ENCODE measurements around the gene TCN1. TPM values are rescaled to one million over a fixed set of nuclear protein-coding genes. Genes with fewer than 3 reads are reported as not detected.

TCN1 gene
- total and polyA plus RNA-seq, 8 donors = 0.10 to 1.8 (median 0.35) TPM; not detected in 2

DNA sequence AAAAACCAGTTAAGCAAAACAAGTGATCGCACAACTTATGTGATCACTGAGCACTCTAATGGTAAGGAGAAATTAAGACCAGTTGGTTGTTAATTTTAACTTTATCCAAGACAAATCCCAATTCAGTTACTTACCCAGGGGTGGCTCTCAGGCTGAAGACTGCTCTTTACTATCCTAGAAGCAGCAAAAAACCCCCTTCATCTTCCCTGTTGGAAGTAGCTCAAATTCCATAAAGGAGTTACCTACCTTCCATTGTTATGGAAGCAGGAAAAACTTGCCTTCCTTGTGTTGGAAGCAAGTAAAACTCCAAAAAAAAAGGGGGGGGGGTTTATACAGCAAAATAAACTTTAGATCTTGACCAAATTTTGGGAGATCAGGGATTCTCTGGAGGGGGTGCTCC lies 50.5 kb downstream of the TCN1 start:
- no peak overlapping the region for H3K27ac ChIP-seq
- TF ChIP-seq, protein P1, sequence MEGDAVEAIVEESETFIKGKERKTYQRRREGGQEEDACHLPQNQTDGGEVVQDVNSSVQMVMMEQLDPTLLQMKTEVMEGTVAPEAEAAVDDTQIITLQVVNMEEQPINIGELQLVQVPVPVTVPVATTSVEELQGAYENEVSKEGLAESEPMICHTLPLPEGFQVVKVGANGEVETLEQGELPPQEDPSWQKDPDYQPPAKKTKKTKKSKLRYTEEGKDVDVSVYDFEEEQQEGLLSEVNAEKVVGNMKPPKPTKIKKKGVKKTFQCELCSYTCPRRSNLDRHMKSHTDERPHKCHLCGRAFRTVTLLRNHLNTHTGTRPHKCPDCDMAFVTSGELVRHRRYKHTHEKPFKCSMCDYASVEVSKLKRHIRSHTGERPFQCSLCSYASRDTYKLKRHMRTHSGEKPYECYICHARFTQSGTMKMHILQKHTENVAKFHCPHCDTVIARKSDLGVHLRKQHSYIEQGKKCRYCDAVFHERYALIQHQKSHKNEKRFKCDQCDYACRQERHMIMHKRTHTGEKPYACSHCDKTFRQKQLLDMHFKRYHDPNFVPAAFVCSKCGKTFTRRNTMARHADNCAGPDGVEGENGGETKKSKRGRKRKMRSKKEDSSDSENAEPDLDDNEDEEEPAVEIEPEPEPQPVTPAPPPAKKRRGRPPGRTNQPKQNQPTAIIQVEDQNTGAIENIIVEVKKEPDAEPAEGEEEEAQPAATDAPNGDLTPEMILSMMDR (IDR thresholded peaks at IDR 0.05) = no peak
- DNase-seq (no peak), ATAC-seq (no peak)
- H3K27me3 ChIP-seq = no peaks in the 10 kb centered on the region
- peaks cover 0 to 17% of the 10 kb centered on the region in 2 donors for H3K4me1 ChIP-seq
- H3K9me3 ChIP-seq = no peaks in the 10 kb centered on the region
- no peak overlapping the region for H3K4me3 ChIP-seq
- H3K36me3 ChIP-seq = no peaks in the 10 kb centered on the region
- intact Hi-C loops (cut with DNase I) = no loop called here

DNA sequence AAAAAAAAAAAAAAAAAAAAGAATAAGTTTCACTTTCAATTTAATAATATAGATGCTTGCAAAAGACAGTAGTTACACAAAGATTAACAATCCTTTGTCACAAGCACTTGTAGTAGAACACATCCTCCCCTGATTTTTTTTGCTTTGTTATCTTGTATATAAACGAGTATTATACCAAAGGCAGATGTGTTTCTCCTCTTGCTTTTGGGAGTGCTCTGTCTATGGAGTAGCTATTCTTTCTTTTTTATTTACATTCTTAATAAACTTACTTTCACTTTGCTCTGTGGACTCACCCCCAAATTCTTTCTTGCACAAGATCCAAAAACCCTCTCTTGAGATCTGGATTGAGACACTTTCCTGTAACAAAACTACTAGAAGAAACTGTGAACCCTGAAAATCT lies 52.3 kb downstream of the TCN1 start:
- H3K27ac ChIP-seq = peak overlapping the region in 1 of 2 donors; percentile 33
- TF ChIP-seq, protein P1 (IDR thresholded peaks at IDR 0.05) = no peak
- H3K4me1 ChIP-seq = peaks cover 4 to 31% of the 10 kb centered on the region in 2 donors
- H3K4me3 ChIP-seq = peak overlapping the region in 1 of 2 donors; percentile 14
- no peak for DNase-seq
- ATAC-seq = no peak
- no peaks in the 10 kb centered on the region for H3K9me3 ChIP-seq
- no peaks in the 10 kb centered on the region for H3K36me3 ChIP-seq
- H3K27me3 ChIP-seq = no peaks in the 10 kb centered on the region
- intact Hi-C loops (cut with DNase I) = no loop called here

DNA sequence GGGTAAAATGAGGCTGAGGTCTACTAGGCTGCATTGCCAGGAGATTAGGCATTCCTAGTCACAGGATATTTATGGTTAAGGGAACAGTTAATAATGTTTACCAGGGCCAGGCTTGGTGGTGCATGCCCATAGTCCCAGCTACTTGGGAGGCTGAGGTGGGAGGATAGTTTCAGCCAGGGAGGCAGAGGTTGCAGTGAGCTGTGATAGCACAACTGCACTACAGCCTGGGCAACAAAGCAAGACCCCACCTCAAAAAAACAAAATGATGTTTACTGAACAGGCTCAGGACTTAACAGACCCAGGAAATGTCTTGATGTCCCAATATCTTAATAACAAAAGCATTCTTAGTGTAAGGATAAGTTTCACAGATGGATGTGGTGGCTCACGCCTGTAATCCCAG lies 52.9 kb downstream of the TCN1 start:
- no peak for DNase-seq
- intact Hi-C loops (cut with DNase I) = no loop called here
- H3K27ac ChIP-seq = peak overlapping the region in 1 of 2 donors; percentile 33
- no peak for ATAC-seq
- H3K9me3 ChIP-seq = no peaks in the 10 kb centered on the region
- H3K4me1 ChIP-seq = peaks cover 4 to 34% of the 10 kb centered on the region in 2 donors
- H3K4me3 ChIP-seq = peak overlapping the region in 1 of 2 donors; percentile 14
- no peaks in the 10 kb centered on the region for H3K27me3 ChIP-seq
- H3K36me3 ChIP-seq = peaks cover 0 to 3% of the 10 kb centered on the region in 2 donors
- TF ChIP-seq, protein P1 (IDR thresholded peaks at IDR 0.05) = no peak

DNA sequence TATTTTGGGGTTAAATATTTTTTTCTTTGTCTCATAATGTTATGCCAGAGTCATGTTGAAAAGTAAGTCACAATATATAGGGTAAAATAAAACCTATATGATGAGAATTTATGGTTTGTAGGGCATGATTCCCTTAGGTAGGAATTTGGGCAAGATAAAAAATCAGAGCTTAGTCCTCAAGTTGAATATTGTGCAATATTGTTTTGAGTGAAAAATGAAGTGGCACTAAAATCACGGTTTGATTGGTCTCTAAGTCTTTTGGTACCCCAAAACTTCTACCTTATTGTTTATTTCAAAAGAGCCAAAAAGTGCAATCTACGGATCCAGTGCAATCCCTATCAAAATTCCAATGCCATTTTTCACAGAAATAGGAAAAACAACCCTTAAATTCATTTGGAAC lies 54.1 kb downstream of the TCN1 start:
- no peak for ATAC-seq
- TF ChIP-seq, protein P1 (IDR thresholded peaks at IDR 0.05) = no peak
- intact Hi-C loops (cut with DNase I) = no loop called here

DNA sequence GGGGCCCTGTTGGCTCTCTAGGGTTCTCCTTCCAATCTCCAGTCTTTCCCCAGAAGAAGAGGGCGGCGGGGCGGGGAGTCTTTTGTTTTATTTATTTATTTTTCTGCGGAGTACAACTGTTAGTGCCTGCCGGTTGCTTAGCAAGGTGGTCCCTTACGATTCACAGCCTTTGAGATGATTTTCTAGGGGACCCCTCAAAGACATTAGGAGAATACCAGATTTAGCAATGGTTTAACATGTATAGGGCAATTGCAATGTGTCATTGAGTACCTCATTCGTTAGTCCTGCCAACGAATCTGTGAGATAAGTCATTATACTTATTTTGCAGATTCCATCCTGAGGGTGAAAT lies 55.4 kb downstream of the TCN1 start:
- ATAC-seq (no peak), DNase-seq (no peak)
- Histone ChIP-seq H3K4me3 (peak overlapping the region; percentile 73 to 74), H3K27ac (peak overlapping the region; percentile 83 to 94), H3K4me1 (peaks cover 4 to 34% of the 10 kb centered on the region in 2 donors), H3K36me3 (peaks cover 0 to 24% of the 10 kb centered on the region in 2 donors), H3K9me3 (no peaks in the 10 kb centered on the region), H3K27me3 (no peaks in the 10 kb centered on the region)
- intact Hi-C loops (cut with DNase I) = no loop called here
- TF ChIP-seq, protein P1 (IDR thresholded peaks at IDR 0.05) = no peak

More for the DNA sequence above, 54.1 kb downstream of the TCN1 start:
- Histone ChIP-seq H3K27me3 (no peaks in the 10 kb centered on the region), H3K4me3 (no peak overlapping the region), H3K27ac (no peak overlapping the region), H3K9me3 (no peaks in the 10 kb centered on the region), H3K4me1 (peaks cover 4 to 34% of the 10 kb centered on the region in 2 donors), H3K36me3 (peaks cover 0 to 11% of the 10 kb centered on the region in 2 donors)
- no peak for DNase-seq
